GM18861 (cell line): ENCODE data around the gene MOGAT2.

ENCODE experiments used
- ATAC-seq: cut with Tn5 transposase; IDR thresholded peaks from one replicate; pipeline ENCODE4 v1.9.1; 2021; ENCODE audit not compliant: unreplicated experiment

Gene MOGAT2

GRCh38 chr11:75777461-75778110, 59.9 kb downstream of the MOGAT2 start:
- no peak for ATAC-seq

- no peak for ATAC-seq
Observed at GRCh38 chr11:75778962-75779361, 61.3 kb downstream of the MOGAT2 start.

- no peak for ATAC-seq
Observed at GRCh38 chr11:75779960-75780359, 62.3 kb downstream of the MOGAT2 start.

- ATAC-seq, result no peak
Observed at GRCh38 chr11:75780888-75781287, 63.2 kb downstream of the MOGAT2 start.

GRCh38 chr11:75781296-75781695, 63.7 kb downstream of the MOGAT2 start:
- no peak for ATAC-seq

GRCh38 chr11:75781831-75782230, 64.2 kb downstream of the MOGAT2 start:
- ATAC-seq, result no peak
